T-helper 1 cell treated with Interleukin-12 subunit alpha and Interleukin-12 subunit beta and Interleukin-4 antibody, amounts not matched to agents 30 ng/mL and 1 ng/mL, for 36 hours (primary cell): ENCODE measurements around the gene S100A4. TPM values are rescaled to one million over a fixed set of nuclear protein-coding genes. Genes with fewer than 3 reads are reported as not detected.

Experiments used
- intact Hi-C: fragments of 100-400 bp; cut with micrococcal nuclease; formaldehyde crosslinking; loops from one replicate; pipeline ENCODE4 v1.15.1; 2024
- total RNA-seq: library from RNA; stranded (reverse); gene quantifications from 2 replicates; pipeline ENCODE4 v1.2.3, GENCODE V29; 2022

S100A4 gene
- total RNA-seq, 1 donor from 2014 or later, result 762 TPM

DNA sequence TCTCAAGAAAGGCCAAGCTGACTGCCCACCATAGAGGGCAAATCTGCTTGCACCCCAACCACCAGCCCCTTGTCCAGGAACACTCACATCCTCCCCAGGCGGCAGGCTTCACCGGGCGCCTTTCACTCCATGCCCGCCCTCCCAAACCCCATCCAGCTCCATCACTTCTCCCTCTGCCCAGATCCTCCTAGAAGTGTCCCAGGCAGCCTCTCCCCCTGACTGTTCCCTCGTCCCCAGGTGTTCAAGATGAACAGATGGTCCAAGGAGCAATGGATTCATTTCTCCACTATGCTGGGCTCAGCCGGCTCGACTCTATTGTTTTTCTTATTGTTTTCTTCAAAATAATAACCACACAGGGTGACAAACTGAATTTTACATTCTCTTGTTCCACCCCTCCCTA is 31.9 kb downstream of the S100A4 start:
- intact Hi-C loops, result loop anchor here (5.0 kb wide), 1 partner anchor 214 kb away; the partner anchor contains the start of gene INTS3

DNA sequence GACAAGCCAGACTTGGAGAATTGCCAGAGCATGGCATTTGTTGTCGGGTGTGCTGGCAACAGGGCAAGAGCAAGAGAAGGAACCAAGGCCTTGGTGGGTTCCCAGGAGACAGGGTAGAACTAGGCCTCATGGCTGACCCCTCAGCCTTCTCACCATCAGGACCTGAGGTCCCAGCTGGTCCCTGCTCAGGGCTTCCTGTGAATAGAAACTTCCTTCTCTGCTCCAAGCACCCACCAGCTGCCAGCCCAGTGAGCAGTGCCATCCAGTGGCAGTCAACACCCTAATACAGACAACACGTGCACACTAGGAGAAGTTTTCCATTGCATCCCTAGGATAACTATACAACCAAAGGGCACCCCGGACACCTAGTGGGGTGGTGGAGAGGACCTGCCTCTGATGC is 32.6 kb downstream of the S100A4 start:
- intact Hi-C loops, result loop anchor here (5.0 kb wide), 1 partner anchor 214 kb away; the partner anchor contains the start of gene INTS3

GRCh38 chr1:153510984-153511410 is 34.6 kb downstream of the S100A4 start:
- intact Hi-C loops, result loop anchor here (1.0 to 5.0 kb wide), 7 partner anchors 24 to 238 kb away; partner anchors contain the start of genes ILF2, INTS3 and S100A6

- intact Hi-C loops, result loop anchor here (2.0 to 5.0 kb wide), 2 partner anchors 161 to 217 kb away; partner anchors contain the start of genes ILF2 and INTS3
These were observed 35.8 kb downstream of the S100A4 start for GRCh38 chr1:153509729-153510354.

GRCh38 chr1:153509036-153509435 is 36.6 kb downstream of the S100A4 start:
- intact Hi-C loops, result no loop called here

DNA sequence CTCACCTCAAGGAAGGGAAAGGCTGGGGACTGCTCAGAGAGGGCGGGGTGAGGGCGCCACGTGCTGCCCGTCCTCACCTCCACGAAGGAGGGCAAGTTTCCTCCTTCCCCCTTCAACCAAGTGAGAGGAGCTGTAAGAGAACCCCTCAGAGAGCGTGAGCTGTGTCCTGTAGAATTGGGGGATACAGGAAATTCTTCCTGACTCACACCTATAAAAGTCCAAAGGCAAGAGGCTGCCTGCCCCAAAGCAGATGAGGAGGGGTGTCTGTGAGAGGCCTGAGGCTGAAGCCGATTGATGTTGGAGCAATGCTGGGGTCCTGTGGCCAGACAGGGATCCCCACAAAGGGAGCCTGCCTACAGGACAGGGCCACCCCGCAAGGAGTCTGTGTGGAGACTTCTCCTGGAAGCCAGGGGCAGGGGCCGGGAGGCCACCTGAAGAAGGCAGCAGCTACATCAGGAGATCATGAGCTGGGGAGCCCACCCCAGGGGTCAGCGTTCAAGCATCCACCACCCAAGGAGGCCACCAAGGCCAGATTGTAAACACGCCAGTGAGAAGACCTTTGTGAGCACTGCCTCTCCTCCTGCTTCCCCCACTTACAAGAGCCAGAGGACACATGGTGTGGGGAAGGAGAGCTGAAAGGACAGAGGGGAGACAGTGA is 37.6 kb downstream of the S100A4 start:
- intact Hi-C loops, result no loop called here

DNA sequence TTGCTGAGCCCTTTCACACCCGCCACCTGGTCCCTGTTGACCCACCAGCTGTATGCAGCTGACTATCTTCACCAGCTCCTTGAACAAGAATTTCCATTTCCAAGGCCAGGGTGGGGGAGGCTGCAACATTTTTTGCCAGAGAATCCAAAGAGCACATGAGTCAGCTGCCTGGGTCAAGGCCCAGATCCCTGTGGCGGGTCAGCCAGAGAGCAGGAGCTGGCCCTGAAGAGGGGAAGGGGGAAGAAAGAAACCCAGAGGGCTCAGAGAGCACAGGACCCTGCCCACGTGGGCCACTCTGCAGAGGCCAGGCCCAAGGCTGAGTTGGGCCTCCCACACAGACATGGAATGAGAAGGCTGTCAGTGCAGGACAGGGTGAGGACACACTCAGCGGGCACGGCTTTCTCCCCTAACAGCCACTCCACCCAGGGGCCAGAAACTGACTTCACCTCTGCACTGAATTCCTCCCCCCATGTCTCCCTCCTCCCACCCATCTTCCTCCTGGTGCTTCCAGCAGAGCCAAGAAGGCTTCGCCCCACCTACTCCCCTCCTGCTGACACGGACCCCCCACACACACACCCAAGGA is 38.7 kb downstream of the S100A4 start:
- intact Hi-C loops, result no loop called here

GRCh38 chr1:153506386-153506785 is 39.2 kb downstream of the S100A4 start:
- intact Hi-C loops, result no loop called here

DNA sequence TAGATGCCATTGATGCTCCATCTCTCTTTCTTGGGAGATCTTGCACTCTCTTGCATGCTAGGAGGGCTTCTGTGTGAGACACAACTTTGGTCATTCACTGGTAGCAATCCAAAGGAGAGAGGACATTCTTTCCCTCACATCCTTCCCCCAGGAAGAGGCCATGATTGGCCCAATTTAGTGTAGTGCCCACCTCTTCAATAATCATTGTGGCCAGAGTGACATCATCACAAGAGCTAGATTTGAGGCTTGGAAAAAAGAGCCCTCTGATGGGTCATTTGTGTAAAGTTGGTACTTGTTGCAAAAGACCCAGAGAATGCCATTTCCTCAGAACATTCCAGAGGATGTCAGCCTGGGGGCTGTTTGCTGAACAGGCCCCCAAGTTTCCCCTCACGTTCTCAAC is 40.0 kb downstream of the S100A4 start:
- intact Hi-C loops, result no loop called here

GRCh38 chr1:153503766-153504165 is 41.8 kb downstream of the S100A4 start:
- intact Hi-C loops, result no loop called here

DNA sequence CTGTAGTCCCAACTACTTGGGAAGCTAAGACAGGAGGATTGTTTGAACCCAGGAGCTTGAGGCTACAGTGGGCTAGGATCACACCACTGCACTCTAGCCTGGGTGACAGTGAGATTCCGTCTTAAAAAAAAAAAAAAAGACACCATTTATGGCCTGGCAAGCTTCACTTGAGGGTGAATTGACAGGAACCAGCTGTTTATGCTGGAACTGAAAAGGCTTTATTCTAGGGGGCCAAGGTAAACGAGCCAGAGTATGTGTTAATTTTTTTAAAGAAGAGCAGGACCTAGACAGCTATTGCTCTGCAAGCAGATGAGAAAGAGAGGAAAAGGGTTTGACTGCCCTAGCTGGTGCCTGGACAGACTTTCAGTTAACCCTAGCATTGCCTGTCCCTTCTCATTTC is 46.9 kb downstream of the S100A4 start:
- intact Hi-C loops, result no loop called here

DNA sequence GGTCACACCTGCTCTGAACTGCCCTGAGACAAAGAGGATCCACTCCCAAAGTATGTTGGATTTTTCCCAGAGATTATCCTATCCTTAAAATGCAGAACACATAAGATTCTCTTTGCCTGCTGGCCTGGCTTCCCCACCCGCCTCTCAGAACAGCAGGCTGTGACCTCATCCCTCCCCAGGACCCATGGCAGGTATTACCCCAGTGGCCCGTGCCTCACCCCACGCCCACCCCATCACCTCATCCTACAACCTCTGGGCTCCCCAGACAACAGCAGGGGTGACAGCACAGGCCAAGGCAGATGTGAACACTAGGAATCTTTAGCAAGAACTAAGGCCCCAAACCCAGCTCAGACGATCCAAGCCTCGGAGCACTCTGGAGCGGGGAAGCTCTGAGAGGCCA is 50.1 kb downstream of the S100A4 start:
- intact Hi-C loops, result loop anchor here (1.0 kb wide), 2 partner anchors 30 to 143 kb away; no protein-coding TSS in a partner anchor

- intact Hi-C loops, result loop anchor here (1.0 kb wide), 2 partner anchors 30 to 143 kb away; no protein-coding TSS in a partner anchor
These were observed 50.5 kb downstream of the S100A4 start for GRCh38 chr1:153494976-153495535.

Other genes starting within 250 kb of the S100A4 start
- gene PGLYRP3, start 232.9 kb downstream of the S100A4 start, total RNA-seq, result not detected in 2 replicates
- gene PGLYRP4, start 197.0 kb downstream of the S100A4 start, total RNA-seq, result not detected in 2 replicates
- gene S100A9, start 188.0 kb downstream of the S100A4 start, total RNA-seq, result 2.4 and 3.9 TPM in 2 replicates
- gene S100A12, start 170.2 kb downstream of the S100A4 start, total RNA-seq, result not detected in 2 replicates
- gene S100A8, start 154.7 kb downstream of the S100A4 start, total RNA-seq, result not detected in 2 replicates
- gene S100A7A, start 129.3 kb downstream of the S100A4 start, total RNA-seq, result not detected in 2 replicates
- not detected in 2 replicates for gene S100A7, start 85.2 kb downstream of the S100A4 start, total RNA-seq
- 410 and 418 TPM in 2 replicates for gene S100A6, start 9.8 kb downstream of the S100A4 start, total RNA-seq
- 2.6 and 3.9 TPM in 2 replicates for gene S100A5, start 4.9 kb downstream of the S100A4 start, total RNA-seq
- gene S100A3, start 3.5 kb upstream of the S100A4 start, total RNA-seq, result 0.24 TPM in 1 of 2 replicates, not detected in the other
- gene S100A2, start 20.0 kb upstream of the S100A4 start, total RNA-seq, result 0.78 TPM in 1 of 2 replicates, not detected in the other
- not detected in 2 replicates for gene S100A16, start 67.3 kb upstream of the S100A4 start, total RNA-seq
- not detected in 2 replicates for gene S100A14, start 70.5 kb upstream of the S100A4 start, total RNA-seq
- 2.4 and 5.1 TPM in 2 replicates for gene S100A13, start 81.7 kb upstream of the S100A4 start, total RNA-seq
- gene S100A1, start 82.6 kb upstream of the S100A4 start, total RNA-seq, result not detected in 2 replicates
- gene CHTOP, start 88.3 kb upstream of the S100A4 start, total RNA-seq, result 103 and 105 TPM in 2 replicates
- gene SNAPIN, start 112.9 kb upstream of the S100A4 start, total RNA-seq, result 36.2 and 41.6 TPM in 2 replicates
- 184 and 186 TPM in 2 replicates for gene ILF2, start 125.2 kb upstream of the S100A4 start, total RNA-seq
- not detected in 2 replicates for gene NPR1, start 132.9 kb upstream of the S100A4 start, total RNA-seq
- gene INTS3, start 182.2 kb upstream of the S100A4 start, total RNA-seq, result 60.6 and 64.4 TPM in 2 replicates
- 21.0 and 22.5 TPM in 2 replicates for gene SLC27A3, start 229.6 kb upstream of the S100A4 start, total RNA-seq